IPS-18a (cell line): Measurements from ENCODE around the gene KIF21A.
"Not testable (repeated sequence)": the region's sequence is repeated elsewhere in the genome, so short reads cannot be mapped to it uniquely, and the experiment has no call there.

Source experiments
- H3K27ac ChIP-seq: one replicate; pipeline ENCODE4 v1.5.1; 2013; ENCODE audit warnings: low read length
- H3K27me3 ChIP-seq: one replicate; pipeline ENCODE4 v1.6.1; 2013; ENCODE audit warnings: mild to moderate bottlenecking, low read length; ENCODE audit not compliant: control insufficient read depth, insufficient read depth
- H3K36me3 ChIP-seq: one replicate; pipeline ENCODE4 v1.6.1; 2013; ENCODE audit warnings: low read depth, low read length; ENCODE audit not compliant: control insufficient read depth
- H3K4me1 ChIP-seq: one replicate; pipeline ENCODE4 v1.6.1; 2013; ENCODE audit warnings: low read depth, low read length; ENCODE audit not compliant: control insufficient read depth
- H3K4me3 ChIP-seq: one replicate; pipeline ENCODE4 v1.5.1; 2013; ENCODE audit warnings: low read length
- H3K9ac ChIP-seq: one replicate; pipeline ENCODE4 v1.6.1; 2013; ENCODE audit warnings: mild to moderate bottlenecking, low read length, moderate library complexity
- H3K9me3 ChIP-seq: one replicate; pipeline ENCODE4 v1.6.1; 2013; ENCODE audit warnings: low read depth, low read length; ENCODE audit not compliant: control insufficient read depth

Gene KIF21A

DNA sequence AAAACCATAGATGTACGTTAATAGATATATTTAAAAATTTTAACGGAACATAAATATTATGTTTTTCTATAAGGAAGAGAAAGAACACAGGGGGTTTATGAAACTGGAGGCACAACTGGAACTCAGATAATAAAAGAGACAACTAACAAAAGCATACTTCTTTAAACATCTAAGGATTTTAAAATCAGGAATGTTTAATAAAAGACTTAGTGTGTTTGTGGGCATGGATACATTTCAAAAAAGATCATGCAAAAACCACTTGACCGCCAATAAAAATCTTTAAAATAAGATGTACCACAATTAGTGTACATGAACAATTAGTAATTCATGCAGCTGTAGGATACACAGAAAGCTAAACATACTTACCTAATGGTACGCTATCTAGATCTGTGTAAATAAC is 113.0 kb downstream of the KIF21A start:
- Histone ChIP-seq H3K4me3 (no peak overlapping the region), H3K36me3 (peaks cover 31% of the 10 kb centered on the region), H3K27ac (no peak overlapping the region), H3K9ac (no peak overlapping the region), H3K9me3 (no peaks in the 10 kb centered on the region), H3K27me3 (no peaks in the 10 kb centered on the region), H3K4me1 (no peaks in the 10 kb centered on the region)

DNA sequence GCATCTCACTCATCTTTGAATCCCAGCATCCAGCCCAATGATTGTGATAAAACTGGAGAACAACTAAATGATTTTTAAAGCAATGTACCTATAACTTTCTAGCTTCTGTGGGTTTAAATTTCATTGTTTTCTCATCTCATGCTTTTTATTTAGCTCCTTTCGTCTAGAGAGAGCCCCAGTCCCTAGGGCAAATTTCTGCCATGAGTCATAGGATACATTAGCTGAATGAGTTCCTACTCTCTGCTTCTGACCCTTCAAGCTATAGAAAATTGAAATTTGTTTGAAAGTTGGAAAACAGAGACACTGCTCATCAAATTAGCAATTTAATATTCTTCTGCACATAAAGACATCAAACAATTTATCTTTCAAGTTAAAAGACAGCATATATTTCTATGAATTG is 113.9 kb downstream of the KIF21A start:
- Histone ChIP-seq H3K4me3 (no peak overlapping the region), H3K9ac (no peak overlapping the region), H3K36me3 (peaks cover 31% of the 10 kb centered on the region), H3K27ac (no peak overlapping the region), H3K27me3 (no peaks in the 10 kb centered on the region), H3K4me1 (no peaks in the 10 kb centered on the region), H3K9me3 (no peaks in the 10 kb centered on the region)

DNA sequence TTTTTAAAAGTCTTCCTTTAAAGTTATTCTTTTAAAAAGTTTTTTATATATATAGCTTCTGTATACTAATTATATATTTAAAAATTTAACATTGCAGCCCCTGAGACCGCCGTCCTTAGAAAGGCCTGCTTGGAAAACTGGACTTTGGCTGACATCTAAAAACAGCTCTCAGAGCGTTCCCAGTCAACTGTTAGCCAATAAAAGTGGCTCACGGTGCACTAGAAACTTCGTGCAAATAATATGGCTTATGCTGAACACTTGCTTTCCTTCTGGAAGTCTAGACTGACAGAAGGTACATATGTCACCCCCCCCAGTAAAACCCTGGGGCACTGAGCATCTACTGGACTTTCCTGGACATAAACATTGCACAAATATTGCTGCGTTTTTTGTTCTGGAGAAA is 115.0 kb downstream of the KIF21A start:
- Histone ChIP-seq H3K9ac (no peak overlapping the region), H3K9me3 (no peaks in the 10 kb centered on the region), H3K27ac (no peak overlapping the region), H3K36me3 (peaks cover 31% of the 10 kb centered on the region), H3K27me3 (no peaks in the 10 kb centered on the region), H3K4me3 (no peak overlapping the region), H3K4me1 (no peaks in the 10 kb centered on the region)

DNA sequence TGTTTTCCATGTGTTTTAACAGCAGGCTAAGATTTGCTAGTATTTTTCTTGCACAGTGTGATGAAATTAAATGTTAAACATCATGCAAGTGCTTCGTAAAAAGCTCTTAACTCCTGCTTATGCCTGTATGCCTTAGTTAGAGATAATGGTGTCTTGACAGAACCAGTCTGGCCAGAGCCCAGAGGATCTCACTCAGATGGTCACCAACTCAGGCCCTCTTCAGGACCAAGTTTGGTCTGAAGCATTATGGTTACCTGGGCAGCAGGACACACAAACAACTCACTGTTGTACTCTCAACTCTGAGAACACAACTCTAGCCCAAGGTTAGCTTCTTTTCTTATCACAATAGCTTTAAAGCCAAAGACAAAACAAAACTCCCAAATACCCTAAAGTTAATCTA is 115.4 kb downstream of the KIF21A start:
- Histone ChIP-seq H3K4me3 (no peak overlapping the region), H3K36me3 (peaks cover 26% of the 10 kb centered on the region), H3K27ac (no peak overlapping the region), H3K4me1 (no peaks in the 10 kb centered on the region), H3K9ac (no peak overlapping the region), H3K9me3 (no peaks in the 10 kb centered on the region), H3K27me3 (no peaks in the 10 kb centered on the region)

DNA sequence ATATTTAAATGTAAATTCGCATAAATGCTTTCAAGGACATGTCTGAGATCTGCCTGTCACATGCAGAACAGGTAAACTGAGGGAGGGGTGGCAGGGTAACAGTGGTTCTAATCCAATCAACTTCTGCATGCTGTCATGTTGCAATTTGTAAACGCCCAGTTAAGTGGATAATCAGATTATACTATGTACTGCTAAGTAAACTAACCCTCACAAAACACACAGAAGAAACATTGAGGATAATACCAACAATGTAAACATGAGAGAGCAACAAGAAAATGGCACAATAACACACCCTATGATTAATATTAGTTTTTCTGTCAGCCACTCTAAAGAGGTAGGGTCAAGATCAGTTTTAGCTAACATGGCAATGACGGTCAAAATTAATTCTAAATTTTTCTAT is 123.7 kb downstream of the KIF21A start:
- Histone ChIP-seq H3K27ac (no peak overlapping the region), H3K9ac (no peak overlapping the region), H3K4me3 (no peak overlapping the region), H3K36me3 (peaks cover 3% of the 10 kb centered on the region), H3K4me1 (no peaks in the 10 kb centered on the region), H3K9me3 (no peaks in the 10 kb centered on the region), H3K27me3 (no peaks in the 10 kb centered on the region)

- H3K27ac ChIP-seq = no peak overlapping the region
- no peak overlapping the region for H3K4me3 ChIP-seq
- peaks cover 8% of the 10 kb centered on the region for H3K36me3 ChIP-seq
- no peak overlapping the region for H3K9ac ChIP-seq
- no peaks in the 10 kb centered on the region for H3K9me3 ChIP-seq
- H3K4me1 ChIP-seq = no peaks in the 10 kb centered on the region
- no peaks in the 10 kb centered on the region for H3K27me3 ChIP-seq
Observed at GRCh38 chr12:39314547-39314946, 128.4 kb downstream of the KIF21A start.

DNA sequence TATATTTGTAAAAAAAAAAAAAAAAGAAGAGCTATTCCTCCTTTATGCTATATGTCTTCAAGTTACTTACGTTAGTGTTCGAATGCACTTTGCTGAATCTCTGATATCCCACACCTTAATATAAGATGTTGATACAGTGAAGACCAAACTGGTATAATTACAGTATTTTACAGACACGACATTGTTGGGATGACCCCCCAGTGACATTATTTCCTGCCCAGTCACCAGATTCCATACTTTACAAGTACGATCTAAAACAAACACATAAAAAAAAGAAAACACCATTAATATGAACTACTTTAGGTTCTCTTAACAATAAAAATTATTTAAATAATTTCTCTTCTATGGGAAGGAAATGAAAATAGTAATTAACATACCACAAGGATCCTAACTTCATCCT is 133.4 kb downstream of the KIF21A start:
- Histone ChIP-seq H3K9ac (no peak overlapping the region), H3K27me3 (no peaks in the 10 kb centered on the region), H3K4me1 (no peaks in the 10 kb centered on the region), H3K4me3 (no peak overlapping the region), H3K27ac (no peak overlapping the region), H3K36me3 (peaks cover 16% of the 10 kb centered on the region), H3K9me3 (no peaks in the 10 kb centered on the region)

- H3K36me3 ChIP-seq = peaks cover 19% of the 10 kb centered on the region
- H3K4me3 ChIP-seq = no peak overlapping the region
- no peaks in the 10 kb centered on the region for H3K27me3 ChIP-seq
- H3K9me3 ChIP-seq = no peaks in the 10 kb centered on the region
- H3K4me1 ChIP-seq = no peaks in the 10 kb centered on the region
- no peak overlapping the region for H3K9ac ChIP-seq
- no peak overlapping the region for H3K27ac ChIP-seq
Observed at GRCh38 chr12:39301422-39301821, 141.5 kb downstream of the KIF21A start.

DNA sequence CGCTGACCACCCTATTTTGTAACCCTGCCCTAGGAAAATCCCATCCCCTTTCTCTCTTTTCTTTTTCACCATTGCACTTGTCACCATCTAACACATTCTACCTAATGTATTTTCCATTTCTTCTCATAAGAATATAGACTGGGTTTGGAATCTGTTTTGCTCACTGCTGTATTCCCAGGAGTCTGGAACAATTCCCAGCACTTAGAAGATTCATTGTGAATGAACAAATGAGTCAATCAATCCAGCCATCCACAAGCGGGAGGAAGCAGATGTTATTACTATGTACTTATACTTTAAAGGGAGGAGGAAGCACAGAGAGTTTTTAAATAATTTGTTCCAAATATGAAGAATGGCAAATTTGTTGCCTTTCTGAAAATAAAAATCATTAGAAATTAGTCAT is 142.1 kb downstream of the KIF21A start:
- no peaks in the 10 kb centered on the region for H3K4me1 ChIP-seq
- no peak overlapping the region for H3K27ac ChIP-seq
- no peaks in the 10 kb centered on the region for H3K27me3 ChIP-seq
- peaks cover 17% of the 10 kb centered on the region for H3K36me3 ChIP-seq
- H3K4me3 ChIP-seq = no peak overlapping the region
- no peak overlapping the region for H3K9ac ChIP-seq
- H3K9me3 ChIP-seq = no peaks in the 10 kb centered on the region

- H3K4me1 ChIP-seq = no peaks in the 10 kb centered on the region
- H3K9ac ChIP-seq = no peak overlapping the region
- peaks cover 8% of the 10 kb centered on the region for H3K36me3 ChIP-seq
- H3K27me3 ChIP-seq = no peaks in the 10 kb centered on the region
- H3K4me3 ChIP-seq = no peak overlapping the region
- H3K27ac ChIP-seq = no peak overlapping the region
- no peaks in the 10 kb centered on the region for H3K9me3 ChIP-seq
Observed at GRCh38 chr12:39297891-39298290, 145.0 kb downstream of the KIF21A start.

- no peaks in the 10 kb centered on the region for H3K27me3 ChIP-seq
Observed at GRCh38 chr12:39296496-39296895, 146.4 kb downstream of the KIF21A start.

DNA sequence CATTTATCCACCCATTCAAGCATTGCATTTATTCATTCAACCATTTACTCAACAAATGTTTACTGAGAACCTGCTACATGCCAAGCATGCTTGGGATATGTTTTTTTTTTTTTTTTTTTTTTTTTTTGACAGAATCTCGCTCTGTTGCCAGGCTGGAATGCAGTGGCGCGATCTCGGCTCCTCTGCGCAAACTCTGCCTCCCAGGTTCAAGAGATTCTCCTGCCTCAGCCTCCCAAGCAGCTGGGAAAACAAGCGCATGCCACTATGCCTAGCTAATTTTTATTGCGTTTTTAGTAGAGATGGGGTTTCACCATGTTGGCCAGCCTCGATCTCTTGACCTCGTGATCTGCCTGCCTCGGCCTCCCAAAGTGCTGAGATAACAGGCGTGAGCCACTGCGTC is 147.3 kb downstream of the KIF21A start:
- H3K4me1 ChIP-seq, H3K27ac ChIP-seq, H3K27me3 ChIP-seq, H3K4me3 ChIP-seq, H3K9ac ChIP-seq, H3K9me3 ChIP-seq, H3K36me3 ChIP-seq: not testable (repeated sequence)

More at GRCh38 chr12:39296496-39296895, 146.4 kb downstream of the KIF21A start:
- Histone ChIP-seq H3K4me3 (no peak overlapping the region), H3K9me3 (no peaks in the 10 kb centered on the region), H3K4me1 (no peaks in the 10 kb centered on the region), H3K9ac (no peak overlapping the region), H3K36me3 (no peaks in the 10 kb centered on the region), H3K27ac (no peak overlapping the region)
